ENCODE results near the gene CAPNS1.
A peak's percentile ranks its signal among the peaks of the same experiment; 100 is the strongest.
"Not testable (repeated sequence)": the region's sequence is repeated elsewhere in the genome, so short reads cannot be mapped to it uniquely, and the experiment has no call there.

CAPNS1 gene

DNA sequence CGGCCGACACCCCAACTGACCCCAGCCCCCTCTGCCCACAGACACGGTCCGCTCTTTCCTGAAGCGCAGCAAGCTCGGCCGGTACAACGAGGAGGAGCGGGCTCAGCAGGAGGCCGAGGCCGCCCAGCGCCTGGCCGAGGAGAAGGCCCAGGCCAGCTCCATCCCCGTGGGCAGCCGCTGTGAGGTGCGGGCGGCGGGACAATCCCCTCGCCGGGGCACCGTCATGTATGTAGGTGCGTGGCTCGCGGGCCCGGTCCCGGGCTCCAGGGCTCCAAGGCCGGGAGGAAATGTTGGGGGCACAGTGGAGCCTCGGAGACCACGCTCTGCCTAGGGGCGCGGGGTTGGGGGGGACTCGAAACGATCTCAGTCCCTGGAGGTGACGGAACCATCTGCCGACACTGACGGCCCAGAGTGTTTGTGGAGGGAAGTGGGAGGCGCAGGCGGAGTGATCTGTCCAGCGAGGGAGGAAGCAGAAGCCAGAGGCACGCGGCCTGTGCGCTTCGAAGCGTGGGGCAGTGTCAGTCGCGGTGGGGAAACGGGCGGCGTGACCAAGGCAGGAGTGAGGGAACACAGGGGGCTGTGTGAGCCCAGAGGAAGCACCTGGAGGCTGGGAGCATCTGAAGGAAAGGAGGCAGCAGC lies 18.3 kb upstream of the CAPNS1 start:
- TF ChIP-seq, protein P1, sequence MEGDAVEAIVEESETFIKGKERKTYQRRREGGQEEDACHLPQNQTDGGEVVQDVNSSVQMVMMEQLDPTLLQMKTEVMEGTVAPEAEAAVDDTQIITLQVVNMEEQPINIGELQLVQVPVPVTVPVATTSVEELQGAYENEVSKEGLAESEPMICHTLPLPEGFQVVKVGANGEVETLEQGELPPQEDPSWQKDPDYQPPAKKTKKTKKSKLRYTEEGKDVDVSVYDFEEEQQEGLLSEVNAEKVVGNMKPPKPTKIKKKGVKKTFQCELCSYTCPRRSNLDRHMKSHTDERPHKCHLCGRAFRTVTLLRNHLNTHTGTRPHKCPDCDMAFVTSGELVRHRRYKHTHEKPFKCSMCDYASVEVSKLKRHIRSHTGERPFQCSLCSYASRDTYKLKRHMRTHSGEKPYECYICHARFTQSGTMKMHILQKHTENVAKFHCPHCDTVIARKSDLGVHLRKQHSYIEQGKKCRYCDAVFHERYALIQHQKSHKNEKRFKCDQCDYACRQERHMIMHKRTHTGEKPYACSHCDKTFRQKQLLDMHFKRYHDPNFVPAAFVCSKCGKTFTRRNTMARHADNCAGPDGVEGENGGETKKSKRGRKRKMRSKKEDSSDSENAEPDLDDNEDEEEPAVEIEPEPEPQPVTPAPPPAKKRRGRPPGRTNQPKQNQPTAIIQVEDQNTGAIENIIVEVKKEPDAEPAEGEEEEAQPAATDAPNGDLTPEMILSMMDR (conservative IDR thresholded peaks at IDR 0.05; ENCODE audit: low read depth, low read length) = no peak

GRCh38 chr19:36125557-36125956 lies 14.3 kb upstream of the CAPNS1 start:
- TF ChIP-seq, protein P1 (conservative IDR thresholded peaks at IDR 0.05; ENCODE audit: low read depth, low read length) = no peak
- no peak overlapping the region for H3K4me3 ChIP-seq (ENCODE audit: low read depth, low read length)
- DNase-seq (ENCODE audit: low read depth) = no peak

More for the DNA sequence above, 18.3 kb upstream of the CAPNS1 start:
- H3K4me3 ChIP-seq (ENCODE audit: low read depth, low read length) = no peak overlapping the region
- DNase-seq (ENCODE audit: low read depth) = no peak

DNA sequence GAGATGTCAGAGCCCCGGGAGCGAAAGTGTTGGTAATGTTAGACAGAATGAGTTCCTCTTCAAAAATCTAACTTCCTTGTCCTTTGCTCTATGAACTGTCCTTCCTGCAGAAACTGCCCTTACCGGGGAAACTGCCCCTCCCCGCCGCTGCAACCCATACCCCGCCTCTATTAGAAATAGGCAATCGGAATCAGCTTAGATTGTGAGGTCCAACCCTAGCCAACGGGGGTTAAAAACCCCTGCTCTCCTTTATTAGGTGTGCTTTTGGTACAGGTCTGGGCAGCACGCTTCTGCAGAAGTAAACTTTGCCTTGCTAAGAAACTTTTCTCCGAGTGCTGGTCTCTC lies 11.5 kb upstream of the CAPNS1 start:
- no peak for DNase-seq (ENCODE audit: low read depth)
- TF ChIP-seq, protein P1 (conservative IDR thresholded peaks at IDR 0.05; ENCODE audit: low read depth, low read length) = no peak
- H3K4me3 ChIP-seq (ENCODE audit: low read depth, low read length) = peak overlapping the region; percentile 51

DNA sequence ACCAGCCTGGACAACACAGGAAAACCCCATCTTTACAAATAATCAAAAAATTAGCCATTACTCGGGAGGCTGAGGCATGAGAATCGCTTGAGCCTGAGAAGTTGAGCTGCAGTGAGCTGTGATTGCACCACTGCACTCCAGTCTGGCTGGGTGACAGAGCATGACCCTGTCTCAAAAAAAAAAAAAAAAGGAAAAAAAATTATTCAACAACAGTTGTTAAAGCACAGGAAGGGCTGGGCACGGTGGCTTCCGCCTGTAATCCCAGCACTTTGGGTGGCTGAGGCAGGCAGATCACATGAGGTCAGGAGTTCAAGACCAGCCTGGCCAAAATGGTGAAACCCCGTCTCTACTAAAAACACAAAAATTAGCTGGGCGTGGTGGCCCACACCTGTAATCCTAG lies 8.6 kb upstream of the CAPNS1 start:
- not testable (repeated sequence) for DNase-seq (ENCODE audit: low read depth); H3K4me3 ChIP-seq (ENCODE audit: low read depth, low read length)

- DNase-seq (ENCODE audit: low read depth); H3K4me3 ChIP-seq (ENCODE audit: low read depth, low read length): not testable (repeated sequence)
Measured at GRCh38 chr19:36134867-36135266, 5.0 kb upstream of the CAPNS1 start.

GRCh38 chr19:36136964-36137686 lies 2.7 kb upstream of the CAPNS1 start:
- TF ChIP-seq, protein P1 (conservative IDR thresholded peaks at IDR 0.05; ENCODE audit: low read depth, low read length) = no peak
- H3K4me3 ChIP-seq (ENCODE audit: low read depth, low read length) = no peak overlapping the region
- peak; percentile 37 for DNase-seq (ENCODE audit: low read depth)

DNA sequence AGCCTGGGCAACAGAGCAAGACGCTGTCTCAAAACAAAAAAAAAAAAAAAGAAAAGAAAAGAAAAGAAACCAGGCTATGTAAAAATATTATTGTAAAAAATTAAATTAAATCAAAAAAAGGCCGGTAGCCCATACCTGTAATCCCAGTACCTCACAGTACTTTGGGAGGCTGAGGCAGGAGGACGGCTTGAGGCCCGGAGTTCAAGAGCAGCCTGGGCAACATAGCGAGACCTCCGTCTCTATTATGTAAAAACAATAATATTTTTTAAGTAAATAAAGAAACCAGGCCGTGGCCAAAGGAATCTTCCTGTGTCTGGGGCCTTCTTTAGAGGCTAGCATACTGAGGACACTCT lies 770 bp upstream of the CAPNS1 start:
- H3K4me3 ChIP-seq (ENCODE audit: low read depth, low read length) = peak overlapping the region; percentile 75
- DNase-seq (ENCODE audit: low read depth) = no peak
- TF ChIP-seq, protein P1 (conservative IDR thresholded peaks at IDR 0.05; ENCODE audit: low read depth, low read length) = no peak

- TF ChIP-seq, protein P1 (conservative IDR thresholded peaks at IDR 0.05; ENCODE audit: low read depth, low read length) = no peak
- peak overlapping the region; percentile 75 for H3K4me3 ChIP-seq (ENCODE audit: low read depth, low read length)
- peak; percentile 64 for DNase-seq (ENCODE audit: low read depth)
Measured at GRCh38 chr19:36140304-36141038, 605 bp downstream of the CAPNS1 start.

Measured in choroid plexus epithelial cell (primary cell).